AG04450 (cell line): ENCODE results near the gene SEMA3C. TPM values are rescaled to one million over a fixed set of nuclear protein-coding genes. Genes with fewer than 3 reads are reported as not detected.

Experiments used
- CTCF ChIA-PET: fragments of 300-600, 350-600 bp; formaldehyde crosslinking; extraction: SDS; loops from one replicate; lab custom pipeline; 2022; ENCODE audit warnings: antibody characterized with exemption, inconsistent platforms; lab: Charles Lee
- POLR2A ChIA-PET: fragments of 350-600 bp; formaldehyde crosslinking; extraction: SDS; loops from one replicate; lab custom pipeline; 2021; ENCODE audit warnings: antibody characterized with exemption, inconsistent platforms; lab: Yijun Ruan, JAX
- DNase-seq: peaks from one replicate; pipeline ENCODE4 v3.0.0-alpha.2; 2011; ENCODE audit warnings: low read depth, low spot score
- H3K27ac ChIP-seq: one replicate; pipeline ENCODE4 v1.5.1; 2012; ENCODE audit warnings: low read depth, low read length, control low read depth
- H3K27me3 ChIP-seq: one replicate; pipeline ENCODE4 v1.6.0; 2012; ENCODE audit warnings: low read length; ENCODE audit not compliant: control insufficient read depth, insufficient read depth
- H3K4me3 ChIP-seq: 2 replicates; pipeline ENCODE4 v1.5.1; 2011; ENCODE audit warnings: mild to moderate bottlenecking, low read depth, low read length, control low read depth
- H3K9me3 ChIP-seq: 2 replicates; pipeline ENCODE4 v1.5.1; 2012; ENCODE audit warnings: low read length; ENCODE audit not compliant: control insufficient read depth, insufficient read depth
- polyA plus RNA-seq: library from polyadenylated mRNA; depleted of rRNA; stranded (reverse); fragments of >200 nt; gene quantifications from 2 replicates; pipeline ENCODE4 v1.2.3, GENCODE V29; 2011
- TF ChIP-seq, protein P1 (sequence below): IDR thresholded peaks from 2 replicates; pipeline ENCODE4 v1.5.1; 2011; ENCODE audit warnings: low read depth, low read length, control low read depth, inconsistent platforms

SEMA3C gene
- polyA plus RNA-seq, 1 experiment = 39.9 TPM

- Histone ChIP-seq H3K27me3 (no peaks in the 10 kb centered on the region), H3K27ac (no peak overlapping the region), H3K9me3 (no peaks in the 10 kb centered on the region), H3K4me3 (no peak overlapping the region)
- CTCF ChIA-PET = interaction anchor here (1.0 kb wide), 1 partner anchor 11 kb away, joined by 3 read pairs; no protein-coding TSS in a partner anchor
- DNase-seq = no peak
- TF ChIP-seq, protein P1, sequence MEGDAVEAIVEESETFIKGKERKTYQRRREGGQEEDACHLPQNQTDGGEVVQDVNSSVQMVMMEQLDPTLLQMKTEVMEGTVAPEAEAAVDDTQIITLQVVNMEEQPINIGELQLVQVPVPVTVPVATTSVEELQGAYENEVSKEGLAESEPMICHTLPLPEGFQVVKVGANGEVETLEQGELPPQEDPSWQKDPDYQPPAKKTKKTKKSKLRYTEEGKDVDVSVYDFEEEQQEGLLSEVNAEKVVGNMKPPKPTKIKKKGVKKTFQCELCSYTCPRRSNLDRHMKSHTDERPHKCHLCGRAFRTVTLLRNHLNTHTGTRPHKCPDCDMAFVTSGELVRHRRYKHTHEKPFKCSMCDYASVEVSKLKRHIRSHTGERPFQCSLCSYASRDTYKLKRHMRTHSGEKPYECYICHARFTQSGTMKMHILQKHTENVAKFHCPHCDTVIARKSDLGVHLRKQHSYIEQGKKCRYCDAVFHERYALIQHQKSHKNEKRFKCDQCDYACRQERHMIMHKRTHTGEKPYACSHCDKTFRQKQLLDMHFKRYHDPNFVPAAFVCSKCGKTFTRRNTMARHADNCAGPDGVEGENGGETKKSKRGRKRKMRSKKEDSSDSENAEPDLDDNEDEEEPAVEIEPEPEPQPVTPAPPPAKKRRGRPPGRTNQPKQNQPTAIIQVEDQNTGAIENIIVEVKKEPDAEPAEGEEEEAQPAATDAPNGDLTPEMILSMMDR = no peak
- POLR2A ChIA-PET = no interaction called here
Observed at GRCh38 chr7:80907612-80908011, 11.2 kb downstream of the SEMA3C start.

DNA sequence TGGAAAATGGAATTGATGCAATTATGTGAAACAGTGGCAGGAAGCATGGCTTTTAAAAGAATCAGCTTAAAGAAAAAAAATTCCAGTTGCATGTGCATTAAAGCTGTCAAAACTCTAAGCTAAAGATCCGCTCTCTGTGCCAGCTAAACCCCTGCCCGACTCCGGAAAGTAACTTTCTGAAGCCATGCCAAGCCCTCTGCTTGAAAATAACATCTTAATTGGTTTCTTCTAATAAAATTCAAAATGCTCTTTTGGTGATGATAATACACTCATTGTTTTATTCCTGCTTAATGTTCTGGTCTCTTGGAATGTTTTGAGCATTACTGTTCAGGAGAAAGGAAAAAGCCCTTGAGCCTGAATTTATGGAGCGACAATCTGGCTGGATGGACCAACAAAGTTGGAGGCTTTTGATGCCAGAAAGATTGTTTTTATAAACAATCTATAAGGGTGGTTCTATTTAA, 11.7 kb downstream of the SEMA3C start:
- Histone ChIP-seq H3K4me3 (no peak overlapping the region), H3K27me3 (no peaks in the 10 kb centered on the region), H3K27ac (no peak overlapping the region), H3K9me3 (no peaks in the 10 kb centered on the region)
- no peak for DNase-seq
- TF ChIP-seq, protein P1 = no peak
- CTCF ChIA-PET = interaction anchor here (1.0 to 1.3 kb wide), 2 partner anchors 9 to 10 kb away, joined by 3 to 4 read pairs; no protein-coding TSS in a partner anchor
- POLR2A ChIA-PET = no interaction called here

- H3K27ac ChIP-seq = no peak overlapping the region
- CTCF ChIA-PET = interaction anchor here (1.0 kb wide), 1 partner anchor 12 kb away, joined by 3 read pairs; no protein-coding TSS in a partner anchor
- no peaks in the 10 kb centered on the region for H3K9me3 ChIP-seq
- H3K4me3 ChIP-seq = no peak overlapping the region
- H3K27me3 ChIP-seq = no peaks in the 10 kb centered on the region
- POLR2A ChIA-PET = no interaction called here
- TF ChIP-seq, protein P1 = no peak
- DNase-seq = no peak
Observed at GRCh38 chr7:80905334-80905733, 13.5 kb downstream of the SEMA3C start.

DNA sequence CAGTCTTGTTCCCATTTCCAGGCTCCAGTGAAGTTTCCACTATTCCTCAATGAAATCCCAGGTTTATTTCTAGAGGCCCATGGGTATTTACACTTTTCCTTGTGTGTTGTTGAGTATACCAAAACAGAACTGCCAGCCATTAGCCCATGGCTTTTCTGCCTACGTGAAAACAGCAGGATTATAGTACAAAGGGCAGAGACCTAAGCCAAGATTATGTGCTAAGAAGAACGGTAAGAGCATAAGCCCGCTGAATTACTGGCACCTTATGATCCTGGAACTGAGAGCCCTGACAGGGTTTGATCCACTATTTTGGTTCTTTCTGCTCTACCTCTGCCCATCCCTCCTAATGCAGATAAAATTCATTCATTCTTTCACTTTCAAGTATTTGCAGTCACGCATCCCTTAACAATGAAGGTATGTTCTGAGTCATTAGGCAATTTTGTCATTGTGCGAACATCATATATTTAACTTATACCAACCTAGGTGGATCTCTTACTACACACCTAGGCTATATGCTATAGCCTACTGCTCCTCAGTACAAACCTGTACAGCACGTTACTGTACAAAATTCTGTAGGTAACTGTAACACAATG, 16.0 kb downstream of the SEMA3C start:
- no peaks in the 10 kb centered on the region for H3K9me3 ChIP-seq
- no peak overlapping the region for H3K4me3 ChIP-seq
- H3K27ac ChIP-seq = no peak overlapping the region
- no peaks in the 10 kb centered on the region for H3K27me3 ChIP-seq
- CTCF ChIA-PET = no interaction called here
- no peak for DNase-seq
- POLR2A ChIA-PET = no interaction called here
- TF ChIP-seq, protein P1 = no peak

- ChIA-PET POLR2A (no interaction called here), CTCF (no interaction called here)
- no peaks in the 10 kb centered on the region for H3K9me3 ChIP-seq
- H3K27ac ChIP-seq = no peak overlapping the region
- TF ChIP-seq, protein P1 = no peak
- no peaks in the 10 kb centered on the region for H3K27me3 ChIP-seq
- H3K4me3 ChIP-seq = no peak overlapping the region
- DNase-seq = no peak
Observed at GRCh38 chr7:80902019-80902418, 16.8 kb downstream of the SEMA3C start.
